Gastroesophageal sphincter (tissue), 4 donors: Measurements from ENCODE around the gene DGAT2L6. TPM values are rescaled to one million over a fixed set of nuclear protein-coding genes. Genes with fewer than 3 reads are reported as not detected.

Experiments
- ATAC-seq: fragments of 150-250 bp; one replicate; pipeline ENCODE4 v1.9.1; 2016; ENCODE audit warnings: mild to moderate bottlenecking, moderate library complexity
- H3K27ac ChIP-seq, 4 donors: fragments of 200-600 bp; sonication (generic) in 3 of 4; 1 replicate in 3 of 4; 2 replicates in 1 of 4; pipeline ENCODE4 v1.5.1; 2016 to 2019
- H3K27me3 ChIP-seq: fragments of 200-600 bp; sonication (generic); one replicate; pipeline ENCODE4 v1.5.1; 2019
- H3K36me3 ChIP-seq, 2 donors: fragments of 200-600 bp; sonication (generic); one replicate each; pipeline ENCODE4 v1.5.1; 2019; ENCODE audit warnings: control low read depth in 1 of 2
- H3K4me1 ChIP-seq, 3 donors: fragments of 200-600 bp; sonication (generic); 1 replicate in 2 of 3; 2 replicates in 1 of 3; pipeline ENCODE4 v1.5.1; 2016 to 2019; ENCODE audit warnings: control low read depth in 2 of 3
- H3K4me3 ChIP-seq, 2 donors: fragments of 200-600 bp; sonication (generic); one replicate each; pipeline ENCODE4 v1.5.1; 2019; ENCODE audit warnings: mild to moderate bottlenecking in 1 of 2, moderate library complexity in 1 of 2
- H3K9me3 ChIP-seq, 3 donors: fragments of 200-600 bp; sonication (generic); one replicate each; pipeline ENCODE4 v1.5.1; 2017 to 2019; ENCODE audit warnings: control low read depth in 2 of 3
- CTCF ChIP-seq, 4 experiments: fragments of 200-600 bp in 2 of 4; fragments of 450-650 bp in 2 of 4; sonication (generic) in 1 of 4; IDR thresholded peaks; one replicate each; pipeline ENCODE4 v1.5.1; 2017 to 2019; ENCODE audit warnings: antibody characterized with exemption in 4 of 4, mild to moderate bottlenecking in 2 of 4, moderate library complexity in 2 of 4
- EP300 ChIP-seq: sonication (generic); formaldehyde crosslinking; IDR thresholded peaks from one replicate; pipeline ENCODE4 v1.6.1; 2017; ENCODE audit warnings: antibody characterized with exemption, mild to moderate bottlenecking
- POLR2A ChIP-seq, 2 donors: fragments of 450-650 bp; IDR thresholded peaks; one replicate each; pipeline ENCODE4 v1.6.1; 2017; ENCODE audit warnings: antibody characterized with exemption in 2 of 2, mild to moderate bottlenecking in 2 of 2, moderate library complexity in 1 of 2
- POLR2AphosphoS5 ChIP-seq: sonication (generic); formaldehyde crosslinking; IDR thresholded peaks from one replicate; pipeline ENCODE4 v1.6.1; 2017; ENCODE audit warnings: antibody characterized with exemption
- WGBS, 2 donors: methylation state at CpG; one replicate each; pipeline ENCODE4 v1.1.5; 2018; ENCODE audit warnings: low coverage in 1 of 2; 5-methylcytosine and 5-hydroxymethylcytosine counted together
- total RNA-seq, 4 donors: library from RNA; depleted of rRNA; stranded (reverse); fragments of >200 nt; gene quantifications; one replicate each; pipeline ENCODE4 v1.1.0, GENCODE V29; 2016

DGAT2L6 gene
- total RNA-seq, 4 donors from 2014 or later = not detected

GRCh38 chrX:70169281-70169680, 8.0 kb upstream of the DGAT2L6 start:
- Histone ChIP-seq H3K4me3 (no peak overlapping the region), H3K4me1 (peaks cover 0 to 8% (median 0%) of the 10 kb centered on the region in 3 donors), H3K9me3 (no peaks in the 10 kb centered on the region), H3K27me3 (no peaks in the 10 kb centered on the region), H3K27ac (peak overlapping the region in 1 of 4 donors; percentile 31), H3K36me3 (peaks cover 0 to 22% of the 10 kb centered on the region in 2 donors)
- ATAC-seq = no peak
- TF ChIP-seq POLR2AphosphoS5 (no peak), POLR2A (IDR thresholded peaks at IDR 0.05) (no peak), CTCF (IDR thresholded peaks at IDR 0.05) (no peak), EP300 (no peak)
- 78% methylated on average over 3 of the region's 7 CpGs; no CpG with 5 or more reads in 1 of the 2 donors for WGBS, 2 donors

- 50% methylated on average over 1 of the region's 2 CpGs; no CpG with 5 or more reads in 1 of the 2 donors for WGBS, 2 donors
- no peak overlapping the region for H3K27ac ChIP-seq
- TF ChIP-seq EP300 (no peak), CTCF (IDR thresholded peaks at IDR 0.05) (no peak), POLR2A (IDR thresholded peaks at IDR 0.05) (no peak), POLR2AphosphoS5 (no peak)
- no peaks in the 10 kb centered on the region for H3K36me3 ChIP-seq
- peaks cover 0 to 8% (median 0%) of the 10 kb centered on the region in 3 donors for H3K4me1 ChIP-seq
- no peaks in the 10 kb centered on the region for H3K9me3 ChIP-seq
- no peak overlapping the region for H3K4me3 ChIP-seq
- no peak for ATAC-seq
- H3K27me3 ChIP-seq = no peaks in the 10 kb centered on the region
Observed at GRCh38 chrX:70171624-70172023, 5.7 kb upstream of the DGAT2L6 start.

- Histone ChIP-seq H3K9me3 (no peaks in the 10 kb centered on the region), H3K27me3 (no peaks in the 10 kb centered on the region), H3K4me1 (peaks cover 0 to 8% (median 0%) of the 10 kb centered on the region in 3 donors), H3K27ac (no peak overlapping the region), H3K4me3 (no peak overlapping the region), H3K36me3 (no peaks in the 10 kb centered on the region)
- TF ChIP-seq POLR2A (IDR thresholded peaks at IDR 0.05) (no peak), EP300 (no peak), CTCF (IDR thresholded peaks at IDR 0.05) (no peak), POLR2AphosphoS5 (no peak)
- ATAC-seq = no peak
- 77 to 89% methylated on average over 2 of the region's 3 CpGs for WGBS, 2 donors
Observed at GRCh38 chrX:70172221-70172620, 5.1 kb upstream of the DGAT2L6 start.

- Histone ChIP-seq H3K9me3 (no peaks in the 10 kb centered on the region), H3K27ac (no peak overlapping the region), H3K36me3 (no peaks in the 10 kb centered on the region), H3K4me1 (peaks cover 0 to 8% (median 0%) of the 10 kb centered on the region in 3 donors), H3K27me3 (no peaks in the 10 kb centered on the region), H3K4me3 (no peak overlapping the region)
- no peak for ATAC-seq
- no peak for TF ChIP-seq CTCF (IDR thresholded peaks at IDR 0.05)
- TF ChIP-seq EP300 = no peak
- TF ChIP-seq POLR2A (IDR thresholded peaks at IDR 0.05) = no peak
- no peak for TF ChIP-seq POLR2AphosphoS5
- WGBS, 2 donors = 51% methylated on average over 3 of the region's 4 CpGs; no CpG with 5 or more reads in 1 of the 2 donors
Observed at GRCh38 chrX:70172964-70173363, 4.3 kb upstream of the DGAT2L6 start.

GRCh38 chrX:70174754-70175153, 2.5 kb upstream of the DGAT2L6 start:
- no peaks in the 10 kb centered on the region for H3K4me1 ChIP-seq
- H3K27ac ChIP-seq = no peak overlapping the region
- H3K9me3 ChIP-seq = no peaks in the 10 kb centered on the region
- TF ChIP-seq POLR2AphosphoS5 (no peak), EP300 (no peak), POLR2A (IDR thresholded peaks at IDR 0.05) (no peak), CTCF (IDR thresholded peaks at IDR 0.05) (no peak)
- ATAC-seq = no peak
- no peaks in the 10 kb centered on the region for H3K36me3 ChIP-seq
- no peak overlapping the region for H3K4me3 ChIP-seq
- WGBS, 2 donors = 31 to 43% methylated on average over 1 to 4 of the region's 4 CpGs
- H3K27me3 ChIP-seq = no peaks in the 10 kb centered on the region
